Endometrial microvascular endothelial cells (primary cell): ENCODE results near the gene MTCH1. TPM values are rescaled to one million over a fixed set of nuclear protein-coding genes. Genes with fewer than 3 reads are reported as not detected.

Source experiments
- in situ Hi-C: cut with HindIII; loops from 2 replicates; pipeline ENCODE4 v1.10.0; 2017; ENCODE audit warnings: low sequenced_read_pairs, low pct_unique_long_range_greater_than_20kb; ENCODE audit errors: inconsistent ontology term
- total RNA-seq: library from RNA; depleted of rRNA; stranded (reverse); fragments of >200 nt; gene quantifications from one replicate; pipeline ENCODE4 v1.2.3, GENCODE V29; 2015; ENCODE audit errors: inconsistent ontology term

MTCH1 gene
- total RNA-seq, 1 donor from 2014 or later = 346 TPM

- in situ Hi-C loops = no loop called here
Measured at GRCh38 chr6:37018198-37019064, 32.4 kb upstream of the MTCH1 start.

- in situ Hi-C loops = no loop called here
Measured at GRCh38 chr6:37017606-37018197, 31.7 kb upstream of the MTCH1 start.

- in situ Hi-C loops = no loop called here
Measured at GRCh38 chr6:37016995-37017394, 31.0 kb upstream of the MTCH1 start.

- in situ Hi-C loops = no loop called here
Measured at GRCh38 chr6:37015532-37015931, 29.5 kb upstream of the MTCH1 start.

- in situ Hi-C loops = no loop called here
Measured at GRCh38 chr6:37014667-37015066, 28.7 kb upstream of the MTCH1 start.

- in situ Hi-C loops = no loop called here
Measured at GRCh38 chr6:37013516-37014491, 27.8 kb upstream of the MTCH1 start.

- in situ Hi-C loops = no loop called here
Measured at GRCh38 chr6:37011656-37012378, 25.8 kb upstream of the MTCH1 start.

- in situ Hi-C loops = no loop called here
Measured at GRCh38 chr6:37010402-37010892, 24.5 kb upstream of the MTCH1 start.

- in situ Hi-C loops = no loop called here
Measured at GRCh38 chr6:37008484-37009465, 22.8 kb upstream of the MTCH1 start.

- in situ Hi-C loops = no loop called here
Measured at GRCh38 chr6:37007340-37008043, 21.5 kb upstream of the MTCH1 start.

GRCh38 chr6:37006793-37007339, 20.9 kb upstream of the MTCH1 start:
- in situ Hi-C loops = no loop called here

GRCh38 chr6:37005827-37006567, 20.0 kb upstream of the MTCH1 start:
- in situ Hi-C loops = no loop called here

GRCh38 chr6:37005061-37005810, 19.2 kb upstream of the MTCH1 start, which contains the start of gene FGD2:
TSS of gene FGD2 (plus strand) at chr6:37005655. CDS start at chr6:37005818, 163 bp downstream.
- in situ Hi-C loops = no loop called here

- in situ Hi-C loops = no loop called here
Measured at GRCh38 chr6:37004044-37004980, 18.3 kb upstream of the MTCH1 start.
